SK-N-SH (cell line): Measurements from ENCODE around the gene ARHGEF18. TPM values are rescaled to one million over a fixed set of nuclear protein-coding genes. Genes with fewer than 3 reads are reported as not detected.

ENCODE experiments used
- CTCF ChIA-PET: fragments of 300-600, 350-600 bp; formaldehyde crosslinking; extraction: SDS; loops from one replicate; lab custom pipeline; 2021; lab: Yijun Ruan, JAX
- POLR2A ChIA-PET: fragments of 350-600 bp; sonication (Branson Sonifier 250); formaldehyde crosslinking; extraction: SDS; loops from one replicate; lab custom pipeline; 2020; ENCODE audit warnings: antibody characterized with exemption, inconsistent platforms; lab: Yijun Ruan, JAX
- DNase-seq: peaks from one replicate; pipeline ENCODE4 v3.0.0; 2012
- H2AFZ ChIP-seq: fragments of 200-600 bp; sonication (generic); 2 replicates; pipeline ENCODE4 v1.8.1; 2016; ENCODE audit warnings: antibody characterized with exemption, mild to moderate bottlenecking, low read depth
- H3F3A ChIP-seq: fragments of 200-600 bp; sonication (generic); replicated peaks from 2 replicates; pipeline ENCODE3; 2016; ENCODE audit warnings: antibody characterized with exemption, mild to moderate bottlenecking; ENCODE audit not compliant: insufficient read depth
- H3K27ac ChIP-seq, 2 experiments: fragments of 200-500 bp in 1 of 2; fragments of 200-600 bp in 1 of 2; sonication (Bioruptor generic) in 1 of 2; sonication (generic), shearing (Covaris generic) in 1 of 2; 2 replicates each; pipeline versions ENCODE4 v1.5.1 to v1.6.1; 2014 to 2016; ENCODE audit warnings: low read depth in 2 of 2, inconsistent platforms in 1 of 2, low read length in 1 of 2, mild to moderate bottlenecking in 1 of 2, mixed read lengths in 1 of 2
- H3K27me3 ChIP-seq: fragments of 200-600 bp; sonication (generic), shearing (Covaris generic); 2 replicates; pipeline ENCODE4 v1.6.1; 2016; ENCODE audit warnings: mixed run types; ENCODE audit not compliant: insufficient read depth
- H3K36me3 ChIP-seq, 2 experiments: fragments of 200-500 bp in 1 of 2; fragments of 200-600 bp in 1 of 2; sonication (Bioruptor generic) in 1 of 2; sonication (generic) in 1 of 2; replicated peaks in 1 of 2; 2 replicates each; pipeline versions ENCODE3 to v1.5.1; 2014 to 2016; ENCODE audit warnings: low read length in 1 of 2, mild to moderate bottlenecking in 1 of 2; ENCODE audit not compliant: insufficient read depth in 2 of 2, control insufficient read depth in 1 of 2
- H3K4me1 ChIP-seq, 2 experiments: fragments of 200-500 bp in 1 of 2; fragments of 200-600 bp in 1 of 2; sonication (Bioruptor generic) in 1 of 2; sonication (generic), shearing (Covaris generic) in 1 of 2; 2 replicates each; pipeline versions ENCODE4 v1.5.1 to v1.6.1; 2014 to 2016; ENCODE audit warnings: low read depth in 1 of 2, low read length in 1 of 2, mixed run types in 1 of 2; ENCODE audit not compliant: insufficient read depth in 2 of 2, control insufficient read depth in 1 of 2
- H3K4me2 ChIP-seq: fragments of 200-600 bp; sonication (generic), shearing (Covaris generic); 2 replicates; pipeline ENCODE4 v1.6.1; 2017; ENCODE audit warnings: mixed run types
- H3K4me3 ChIP-seq, 2 experiments: fragments of 200-500 bp in 1 of 2; fragments of 200-600 bp in 1 of 2; sonication (Bioruptor generic) in 1 of 2; sonication (generic), shearing (Covaris generic) in 1 of 2; 2 replicates each; pipeline versions ENCODE4 v1.5.1 to v1.8.1; 2014 to 2016; ENCODE audit warnings: low read depth in 2 of 2, inconsistent platforms in 1 of 2, low read length in 1 of 2, mild to moderate bottlenecking in 1 of 2, mixed read lengths in 1 of 2, moderate library complexity in 1 of 2
- H3K79me2 ChIP-seq: fragments of 200-600 bp; sonication (generic); 2 replicates; pipeline ENCODE4 v1.8.1; 2017; ENCODE audit warnings: mild to moderate bottlenecking; ENCODE audit not compliant: insufficient read depth
- H3K9ac ChIP-seq: fragments of 200-600 bp; sonication (generic); 2 replicates; pipeline ENCODE4 v1.6.1; 2017; ENCODE audit warnings: mixed run types
- H3K9me2 ChIP-seq: fragments of 200-600 bp; sonication (generic); 2 replicates; pipeline ENCODE4 v1.6.1; 2017; ENCODE audit warnings: mixed run types
- H3K9me3 ChIP-seq: fragments of 200-600 bp; sonication (generic); 2 replicates; pipeline ENCODE4 v1.6.1; 2017; ENCODE audit warnings: mixed run types, mild to moderate bottlenecking, moderate library complexity
- H4K20me1 ChIP-seq: fragments of 200-600 bp; sonication (generic); 2 replicates; pipeline ENCODE4 v1.6.1; 2017; ENCODE audit warnings: mild to moderate bottlenecking, mixed run types; ENCODE audit not compliant: insufficient read depth
- EZH2phosphoT487 ChIP-seq: fragments of 200-600 bp; sonication (generic); IDR thresholded peaks from 2 replicates; pipeline ENCODE4 v1.6.1; 2017; ENCODE audit warnings: low read depth, mixed run types, mild to moderate bottlenecking, antibody characterized with exemption, moderate library complexity, borderline replicate concordance
- FOXJ3 ChIP-seq: sonication (generic); formaldehyde crosslinking; IDR thresholded peaks from 2 replicates; pipeline ENCODE4 v1.5.1; 2020; ENCODE audit warnings: mild to moderate bottlenecking, missing genetic modification reagents
- FOXM1 ChIP-seq: IDR thresholded peaks from 2 replicates; pipeline ENCODE4 v1.4.0; 2012; ENCODE audit warnings: low read depth, mild to moderate bottlenecking
- IRF3 ChIP-seq: fragments of 150-350 bp; IDR thresholded peaks from 2 replicates; pipeline ENCODE4 v1.6.1; 2016; ENCODE audit warnings: mild to moderate bottlenecking, low read depth, low read length
- JUND ChIP-seq: IDR thresholded peaks from 2 replicates; pipeline ENCODE4 v1.4.0; 2012
- MXI1 ChIP-seq: IDR thresholded peaks from 2 replicates; pipeline ENCODE4 v1.6.1; 2012; ENCODE audit warnings: mild to moderate bottlenecking, low read depth, low read length, improper control_type of control experiment
- RAD21 ChIP-seq: IDR thresholded peaks from 2 replicates; pipeline ENCODE4 v1.6.1; 2012; ENCODE audit warnings: mild to moderate bottlenecking, low read length
- RXRA ChIP-seq: IDR thresholded peaks from 2 replicates; pipeline ENCODE4 v1.4.0; 2012; ENCODE audit warnings: low read depth, mild to moderate bottlenecking, borderline replicate concordance
- TAF1 ChIP-seq: IDR thresholded peaks from 2 replicates; pipeline ENCODE4 v1.6.1; 2012; ENCODE audit warnings: low read depth, mild to moderate bottlenecking, low read length, moderate library complexity, borderline replicate concordance
- USF1 ChIP-seq: IDR thresholded peaks from 2 replicates; pipeline ENCODE4 v1.4.0; 2012; ENCODE audit warnings: low read depth, borderline replicate concordance
- ZBTB33 ChIP-seq: IDR thresholded peaks from 2 replicates; pipeline ENCODE4 v1.4.0; 2012; ENCODE audit warnings: low read depth, borderline replicate concordance
- WGBS: methylation state at CpG from one replicate; pipeline ENCODE4 v1.1.6; 2017; ENCODE audit warnings: low lambda C conversion rate; 5-methylcytosine and 5-hydroxymethylcytosine counted together
- polyA plus RNA-seq, 3 experiments: library from polyadenylated mRNA; depleted of rRNA; stranded (reverse); fragments of >200 nt; gene quantifications; 2 replicates each; pipeline ENCODE4 v1.2.3, GENCODE V29; 2012
- TF ChIP-seq, protein P1 (sequence below): fragments of 150-350 bp; IDR thresholded peaks from 2 replicates; pipeline ENCODE4 v1.6.1; 2017; ENCODE audit warnings: antibody characterized with exemption, low read length, low read depth, borderline replicate concordance
- TF ChIP-seq, protein P2 (sequence below): fragments of 200-600 bp; sonication (generic); IDR thresholded peaks from 2 replicates; pipeline ENCODE4 v1.6.1; 2017; ENCODE audit warnings: antibody characterized with exemption, mild to moderate bottlenecking, moderate library complexity

ARHGEF18 gene
- polyA plus RNA-seq, 1 of the 3 experiments (the other 2 are of a cell fraction): 11.7 TPM

GRCh38 chr19:7328647-7329046 is 20.1 kb upstream of the ARHGEF18 start (continued):
- TF ChIP-seq, protein P1, sequence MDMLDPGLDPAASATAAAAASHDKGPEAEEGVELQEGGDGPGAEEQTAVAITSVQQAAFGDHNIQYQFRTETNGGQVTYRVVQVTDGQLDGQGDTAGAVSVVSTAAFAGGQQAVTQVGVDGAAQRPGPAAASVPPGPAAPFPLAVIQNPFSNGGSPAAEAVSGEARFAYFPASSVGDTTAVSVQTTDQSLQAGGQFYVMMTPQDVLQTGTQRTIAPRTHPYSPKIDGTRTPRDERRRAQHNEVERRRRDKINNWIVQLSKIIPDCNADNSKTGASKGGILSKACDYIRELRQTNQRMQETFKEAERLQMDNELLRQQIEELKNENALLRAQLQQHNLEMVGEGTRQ: no peak
- TF ChIP-seq TAF1: no peak

DNA sequence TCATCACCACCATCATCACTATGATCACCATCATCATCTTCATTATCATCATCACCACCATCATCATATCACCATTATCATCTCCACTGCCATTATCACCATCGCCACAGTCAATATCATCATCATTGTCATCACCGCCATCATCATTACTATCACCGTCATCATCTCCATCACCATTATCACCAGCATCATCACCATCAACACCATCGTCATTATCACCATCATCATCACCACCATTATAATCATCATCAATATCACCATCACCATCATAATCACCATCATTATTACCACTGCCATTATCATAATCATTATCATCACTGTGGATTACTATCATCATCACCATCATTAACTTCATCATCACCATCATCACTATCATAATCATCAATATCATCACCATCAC is 17.3 kb upstream of the ARHGEF18 start:
- WGBS: 46% methylated on average over 4 of the region's 4 CpGs
- CTCF ChIA-PET: interaction anchor here (1.1 kb wide), 1 partner anchor 182 kb away, joined by 7 read pairs; no protein-coding TSS in a partner anchor
- Histone ChIP-seq H3K9me3 (no peaks in the 10 kb centered on the region), H3K36me3 (no peaks in the 10 kb centered on the region), H3K9ac (no peak overlapping the region), H2AFZ (no peak overlapping the region), H3K27ac (no peak overlapping the region), H3K9me2 (no peaks in the 10 kb centered on the region), H4K20me1 (no peaks in the 10 kb centered on the region), H3K4me1 (no peaks in the 10 kb centered on the region), H3K27me3 (peaks cover 5% of the 10 kb centered on the region; the same call in 1 of the 2 replicates), H3K79me2 (no peaks in the 10 kb centered on the region), H3K4me2 (no peak overlapping the region), H3K4me3 (no peak overlapping the region), H3F3A (no peaks in the 10 kb centered on the region)
- POLR2A ChIA-PET: no interaction called here
- DNase-seq: no peak
- TF ChIP-seq JUND (no peak), ZBTB33 (no peak), FOXM1 (no peak), EZH2phosphoT487 (no peak), RAD21 (no peak), FOXJ3 (no peak), RXRA (no peak), TAF1 (no peak), MXI1 (no peak), USF1 (no peak), IRF3 (no peak)
- TF ChIP-seq, protein P1: no peak
- TF ChIP-seq, protein P2, sequence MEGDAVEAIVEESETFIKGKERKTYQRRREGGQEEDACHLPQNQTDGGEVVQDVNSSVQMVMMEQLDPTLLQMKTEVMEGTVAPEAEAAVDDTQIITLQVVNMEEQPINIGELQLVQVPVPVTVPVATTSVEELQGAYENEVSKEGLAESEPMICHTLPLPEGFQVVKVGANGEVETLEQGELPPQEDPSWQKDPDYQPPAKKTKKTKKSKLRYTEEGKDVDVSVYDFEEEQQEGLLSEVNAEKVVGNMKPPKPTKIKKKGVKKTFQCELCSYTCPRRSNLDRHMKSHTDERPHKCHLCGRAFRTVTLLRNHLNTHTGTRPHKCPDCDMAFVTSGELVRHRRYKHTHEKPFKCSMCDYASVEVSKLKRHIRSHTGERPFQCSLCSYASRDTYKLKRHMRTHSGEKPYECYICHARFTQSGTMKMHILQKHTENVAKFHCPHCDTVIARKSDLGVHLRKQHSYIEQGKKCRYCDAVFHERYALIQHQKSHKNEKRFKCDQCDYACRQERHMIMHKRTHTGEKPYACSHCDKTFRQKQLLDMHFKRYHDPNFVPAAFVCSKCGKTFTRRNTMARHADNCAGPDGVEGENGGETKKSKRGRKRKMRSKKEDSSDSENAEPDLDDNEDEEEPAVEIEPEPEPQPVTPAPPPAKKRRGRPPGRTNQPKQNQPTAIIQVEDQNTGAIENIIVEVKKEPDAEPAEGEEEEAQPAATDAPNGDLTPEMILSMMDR: no peak
